Activated CD4-positive, alpha-beta T cell treated with anti-CD3 and anti-CD28 coated beads for 36 hours (primary cell): ENCODE results near the gene SERPINF2. TPM values are rescaled to one million over a fixed set of nuclear protein-coding genes. Genes with fewer than 3 reads are reported as not detected.
A peak's percentile ranks its signal among the peaks of the same experiment; 100 is the strongest.

Experiments used
- ATAC-seq: fragments of 200-7000 bp; cut with Tn5 transposase; one replicate; pipeline ENCODE4 v1.10.0; 2021; ENCODE audit warnings: mild to moderate bottlenecking, moderate library complexity
- CTCF ChIA-PET: fragments of 350-600 bp; sonication (Branson Sonifier 250); formaldehyde crosslinking; loops from one replicate; lab custom pipeline; 2021; ENCODE audit warnings: antibody characterized with exemption; lab: Charles Lee
- POLR2A ChIA-PET: fragments of 350-600 bp; sonication (Branson Sonifier 250); formaldehyde crosslinking; loops from one replicate; lab custom pipeline; 2021; ENCODE audit warnings: antibody characterized with exemption, inconsistent platforms; lab: Charles Lee
- DNase-seq: peaks from one replicate; pipeline ENCODE4 v3.0.0-alpha.2; 2020
- H3K27ac Mint-ChIP-seq: one replicate; pipeline ENCODE4 v1.8.0; 2021; ENCODE audit warnings: mixed read lengths
- H3K27me3 Mint-ChIP-seq: one replicate; pipeline ENCODE4 v1.8.0; 2021; ENCODE audit warnings: mixed read lengths
- H3K36me3 Mint-ChIP-seq: one replicate; pipeline ENCODE4 v1.8.0; 2021; ENCODE audit warnings: low read depth, mixed read lengths
- H3K4me1 Mint-ChIP-seq: one replicate; pipeline ENCODE4 v1.8.0; 2021; ENCODE audit warnings: mixed read lengths
- H3K4me3 Mint-ChIP-seq: one replicate; pipeline ENCODE4 v1.8.0; 2021; ENCODE audit warnings: mild to moderate bottlenecking, moderate library complexity, mixed read lengths
- H3K9me3 Mint-ChIP-seq: one replicate; pipeline ENCODE4 v1.8.0; 2021; ENCODE audit warnings: low read depth, mixed read lengths
- intact Hi-C, 2 experiments: fragments of 100-400 bp; cut with DNase I in 1 of 2; cut with micrococcal nuclease in 1 of 2; formaldehyde crosslinking; loops; one replicate each; pipeline versions ENCODE4 v1.14.2 to v1.15.1; 2022 to 2024; cut with DNase I, micrococcal nuclease
- total RNA-seq, 2 experiments: library from RNA; stranded (reverse); gene quantifications; one replicate each; pipeline ENCODE4 v1.2.3, GENCODE V29; 2021

The SERPINF2 gene
- total RNA-seq, 2 experiments from 2014 or later = 0.12 TPM; not detected in 1

DNA sequence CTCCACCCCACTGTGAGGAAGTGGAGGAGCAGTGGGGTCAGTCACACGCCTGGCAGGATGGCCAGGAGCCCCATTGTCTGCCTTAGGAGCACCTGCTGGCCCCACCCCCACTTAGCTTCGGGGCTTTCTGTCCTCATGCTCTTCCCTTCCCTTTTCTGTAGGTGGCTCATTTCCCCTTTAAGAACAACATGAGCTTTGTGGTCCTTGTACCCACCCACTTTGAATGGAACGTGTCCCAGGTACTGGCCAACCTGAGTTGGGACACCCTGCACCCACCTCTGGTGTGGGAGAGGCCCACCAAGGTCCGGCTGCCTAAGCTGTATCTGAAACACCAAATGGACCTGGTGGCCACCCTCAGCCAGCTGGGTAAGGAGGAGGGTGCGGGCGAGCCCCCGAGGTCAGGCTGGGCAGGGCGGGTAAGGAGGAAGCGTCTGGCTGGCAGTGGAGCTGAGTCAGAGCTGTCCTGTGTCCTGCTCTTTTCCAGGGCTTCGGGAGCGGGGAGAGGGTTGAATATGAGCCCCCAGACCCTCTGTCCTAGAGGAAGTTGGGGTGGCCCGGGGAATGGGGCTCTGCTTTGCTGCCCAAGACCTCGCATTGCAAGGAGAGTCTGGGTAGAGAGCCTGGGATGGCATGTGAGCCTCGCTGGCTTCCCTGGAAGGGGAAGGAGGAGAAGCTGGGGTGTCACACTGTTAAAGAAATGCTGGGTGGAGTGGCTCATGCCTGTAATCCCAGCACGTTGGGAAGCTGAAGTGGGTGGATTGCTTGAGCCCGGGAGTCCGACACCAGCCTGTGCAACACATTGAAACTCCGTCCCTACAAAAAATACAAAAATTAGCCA is 10.0 kb downstream of the SERPINF2 start:
- no peaks in the 10 kb centered on the region for H3K4me1 Mint-ChIP-seq
- DNase-seq (no peak), ATAC-seq (no peak)
- no peaks in the 10 kb centered on the region for H3K36me3 Mint-ChIP-seq
- ChIA-PET POLR2A (interaction anchor here (0.7 kb wide), 1 partner anchor 11 kb away, joined by 3 read pairs; no protein-coding TSS in a partner anchor), CTCF (no interaction called here)
- no peaks in the 10 kb centered on the region for H3K9me3 Mint-ChIP-seq
- H3K27ac Mint-ChIP-seq = no peak overlapping the region
- no peaks in the 10 kb centered on the region for H3K27me3 Mint-ChIP-seq
- intact Hi-C loops = no loop called here
- H3K4me3 Mint-ChIP-seq = no peak overlapping the region

DNA sequence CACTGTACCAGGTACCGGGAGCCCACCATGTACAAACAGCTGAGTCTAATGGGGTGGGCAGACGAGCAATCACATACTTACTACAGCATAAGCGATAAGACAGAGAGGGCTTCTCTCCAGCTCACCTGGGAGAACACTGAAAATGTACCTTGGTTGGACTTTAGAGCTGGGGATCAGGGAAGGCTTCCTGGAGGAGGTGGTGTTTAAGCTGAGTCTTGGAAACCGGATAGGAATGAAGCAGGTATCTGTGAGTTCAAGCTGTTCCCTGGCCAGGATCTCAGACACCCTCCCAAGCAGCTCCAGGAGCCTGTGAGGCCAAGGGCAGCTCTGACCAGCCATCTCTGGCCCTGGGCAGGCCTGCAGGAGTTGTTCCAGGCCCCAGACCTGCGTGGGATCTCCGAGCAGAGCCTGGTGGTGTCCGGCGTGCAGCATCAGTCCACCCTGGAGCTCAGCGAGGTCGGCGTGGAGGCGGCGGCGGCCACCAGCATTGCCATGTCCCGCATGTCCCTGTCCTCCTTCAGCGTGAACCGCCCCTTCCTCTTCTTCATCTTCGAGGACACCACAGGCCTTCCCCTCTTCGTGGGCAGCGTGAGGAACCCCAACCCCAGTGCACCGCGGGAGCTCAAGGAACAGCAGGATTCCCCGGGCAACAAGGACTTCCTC is 11.2 kb downstream of the SERPINF2 start:
- H3K4me3 Mint-ChIP-seq = no peak overlapping the region
- DNase-seq (no peak), ATAC-seq (no peak)
- POLR2A ChIA-PET = interaction anchor here (0.8 kb wide), 1 partner anchor 16 kb away, joined by 3 read pairs; no protein-coding TSS in a partner anchor
- H3K9me3 Mint-ChIP-seq = no peaks in the 10 kb centered on the region
- H3K27ac Mint-ChIP-seq = no peak overlapping the region
- H3K27me3 Mint-ChIP-seq = no peaks in the 10 kb centered on the region
- H3K36me3 Mint-ChIP-seq = no peaks in the 10 kb centered on the region
- H3K4me1 Mint-ChIP-seq = no peaks in the 10 kb centered on the region
- CTCF ChIA-PET = interaction anchor here (0.6 kb wide), 1 partner anchor 23 kb away, joined by 3 read pairs; no protein-coding TSS in a partner anchor
- intact Hi-C loops = no loop called here

- Mint-ChIP-seq H3K9me3 (no peaks in the 10 kb centered on the region), H3K4me1 (no peaks in the 10 kb centered on the region), H3K27ac (no peak overlapping the region), H3K27me3 (no peaks in the 10 kb centered on the region), H3K4me3 (no peak overlapping the region), H3K36me3 (no peaks in the 10 kb centered on the region)
- no peak for DNase-seq
- no peak for ATAC-seq
- ChIA-PET POLR2A (interaction anchor here (0.8 kb wide), 1 partner anchor 15 kb away, joined by 3 read pairs; no protein-coding TSS in a partner anchor), CTCF (interaction anchor here (0.6 to 0.7 kb wide), 2 partner anchors 23 to 85 kb away, joined by 3 read pairs; no protein-coding TSS in a partner anchor)
- intact Hi-C loops = no loop called here
Observed at GRCh38 chr17:1754430-1755112, 11.9 kb downstream of the SERPINF2 start.

DNA sequence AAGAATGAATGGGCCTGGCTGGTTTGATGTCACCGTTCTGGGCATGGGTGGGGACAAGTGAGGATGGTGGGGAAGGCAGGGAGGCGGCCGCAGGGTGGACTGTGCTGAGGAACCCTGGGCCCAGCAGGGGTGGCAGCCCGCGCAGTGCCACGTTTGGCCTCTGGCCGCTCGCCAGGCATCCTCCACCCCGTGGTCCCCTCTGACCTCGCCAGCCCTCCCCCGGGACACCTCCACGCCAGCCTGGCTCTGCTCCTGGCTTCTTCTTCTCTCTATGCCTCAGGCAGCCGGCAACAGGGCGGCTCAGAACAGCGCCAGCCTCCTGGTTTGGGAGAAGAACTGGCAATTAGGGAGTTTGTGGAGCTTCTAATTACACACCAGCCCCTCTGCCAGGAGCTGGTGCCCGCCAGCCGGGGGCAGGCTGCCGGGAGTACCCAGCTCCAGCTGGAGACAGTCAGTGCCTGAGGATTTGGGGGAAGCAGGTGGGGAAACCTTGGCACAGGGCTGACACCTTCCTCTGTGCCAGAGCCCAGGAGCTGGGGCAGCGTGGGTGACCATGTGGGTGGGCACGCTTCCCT is 12.7 kb downstream of the SERPINF2 start:
- ChIA-PET CTCF (interaction anchor here (0.7 kb wide), 1 partner anchor 86 kb away, joined by 3 read pairs; no protein-coding TSS in a partner anchor), POLR2A (interaction anchor here (0.6 kb wide), 1 partner anchor 9 kb away, joined by 3 read pairs; no protein-coding TSS in a partner anchor)
- no peak overlapping the region for H3K27ac Mint-ChIP-seq
- ATAC-seq = no peak
- no peak overlapping the region for H3K4me3 Mint-ChIP-seq
- DNase-seq = no peak
- H3K27me3 Mint-ChIP-seq = no peaks in the 10 kb centered on the region
- no peaks in the 10 kb centered on the region for H3K4me1 Mint-ChIP-seq
- no peaks in the 10 kb centered on the region for H3K36me3 Mint-ChIP-seq
- intact Hi-C loops = no loop called here
- no peaks in the 10 kb centered on the region for H3K9me3 Mint-ChIP-seq

DNA sequence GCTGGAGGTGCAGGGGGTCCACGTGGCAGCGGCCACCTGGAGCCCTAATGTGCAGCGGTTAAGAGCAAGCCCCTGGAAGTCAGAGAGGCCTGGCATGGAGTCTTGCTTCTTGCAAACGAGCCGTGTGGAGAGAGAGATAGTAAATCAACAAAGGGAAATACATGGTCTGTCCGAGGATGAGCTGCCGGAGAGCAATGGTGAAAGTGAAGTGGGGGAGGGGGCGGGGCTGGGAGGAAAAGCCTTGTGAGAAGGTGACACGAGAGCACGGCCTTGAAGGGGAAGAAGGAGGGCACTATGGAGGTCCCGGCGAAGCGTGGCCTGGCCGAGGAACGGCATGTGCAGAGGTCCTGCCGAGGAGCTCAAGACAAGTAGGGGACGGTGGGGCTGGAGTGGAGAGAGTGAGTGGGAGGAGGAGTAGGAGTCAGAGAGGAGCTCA is 13.2 kb downstream of the SERPINF2 start:
- H3K4me3 Mint-ChIP-seq = no peak overlapping the region
- H3K27me3 Mint-ChIP-seq = no peaks in the 10 kb centered on the region
- H3K4me1 Mint-ChIP-seq = no peaks in the 10 kb centered on the region
- no peaks in the 10 kb centered on the region for H3K9me3 Mint-ChIP-seq
- H3K27ac Mint-ChIP-seq = no peak overlapping the region
- DNase-seq (no peak), ATAC-seq (no peak)
- ChIA-PET POLR2A (interaction anchor here (0.6 kb wide), 1 partner anchor 8 kb away, joined by 3 read pairs; no protein-coding TSS in a partner anchor), CTCF (no interaction called here)
- no peaks in the 10 kb centered on the region for H3K36me3 Mint-ChIP-seq
- intact Hi-C loops = no loop called here

- no peaks in the 10 kb centered on the region for H3K36me3 Mint-ChIP-seq
- CTCF ChIA-PET = no interaction called here
- DNase-seq = no peak
Observed at GRCh38 chr17:1758807-1759206, 16.1 kb downstream of the SERPINF2 start.

GRCh38 chr17:1759529-1759928 is 16.9 kb downstream of the SERPINF2 start:
- H3K36me3 Mint-ChIP-seq = no peaks in the 10 kb centered on the region
- ChIA-PET POLR2A (no interaction called here), CTCF (no interaction called here)
- H3K27me3 Mint-ChIP-seq = no peaks in the 10 kb centered on the region
- peaks cover 30% of the 10 kb centered on the region for H3K4me1 Mint-ChIP-seq
- H3K4me3 Mint-ChIP-seq = no peak overlapping the region
- H3K27ac Mint-ChIP-seq = no peak overlapping the region
- ATAC-seq (no peak), DNase-seq (no peak)
- intact Hi-C loops = no loop called here
- no peaks in the 10 kb centered on the region for H3K9me3 Mint-ChIP-seq

More at GRCh38 chr17:1758807-1759206, 16.1 kb downstream of the SERPINF2 start:
- Mint-ChIP-seq H3K9me3 (no peaks in the 10 kb centered on the region), H3K4me3 (no peak overlapping the region), H3K27me3 (no peaks in the 10 kb centered on the region), H3K27ac (no peak overlapping the region), H3K4me1 (peaks cover 23% of the 10 kb centered on the region)
- intact Hi-C loops = no loop called here
- ATAC-seq = no peak
- POLR2A ChIA-PET = no interaction called here

DNA sequence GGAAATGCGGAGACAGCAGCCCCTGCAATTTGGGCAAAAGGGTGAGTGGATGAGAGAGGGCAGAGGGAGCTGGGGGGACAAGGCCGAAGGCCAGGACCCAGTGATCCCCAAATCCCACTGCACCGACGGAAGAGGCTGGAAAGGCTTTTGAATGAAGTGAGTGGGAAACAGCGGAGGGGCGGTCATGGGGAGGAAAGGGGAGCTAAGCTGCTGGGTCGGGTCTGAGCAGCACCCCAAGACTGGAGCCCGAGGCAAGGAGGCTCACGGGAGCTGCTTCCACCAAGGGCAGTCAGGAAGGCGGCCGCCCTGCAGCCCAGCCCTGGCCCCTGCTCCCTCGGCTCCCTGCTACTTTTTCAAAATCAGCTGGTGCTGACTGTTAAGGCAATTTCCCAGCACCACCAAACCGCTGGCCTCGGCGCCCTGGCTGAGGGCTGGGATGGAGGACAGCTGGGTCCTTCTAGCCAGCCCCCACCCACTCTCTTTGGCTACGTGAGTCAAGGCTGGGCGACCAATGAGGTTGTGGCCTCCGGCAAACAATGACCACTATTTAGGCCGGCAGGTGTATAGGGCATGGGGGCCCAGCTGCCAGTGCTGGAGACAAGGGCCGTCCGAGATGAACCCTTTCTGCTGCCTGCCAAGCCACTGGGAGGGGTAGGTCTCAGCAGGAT is 19.7 kb downstream of the SERPINF2 start:
- Mint-ChIP-seq H3K9me3 (no peaks in the 10 kb centered on the region), H3K36me3 (no peaks in the 10 kb centered on the region), H3K4me3 (no peak overlapping the region), H3K27ac (no peak overlapping the region), H3K27me3 (no peaks in the 10 kb centered on the region), H3K4me1 (peaks cover 33% of the 10 kb centered on the region)
- intact Hi-C loops = loop anchor here in 1 of 2 experiments (5.0 kb wide), 1 partner anchor 40 kb away; the partner anchor contains the start of gene WDR81
- ATAC-seq (no peak), DNase-seq (no peak)
- CTCF ChIA-PET = interaction anchor here (0.8 to 1.1 kb wide), 2 partner anchors 43 to 147 kb away, joined by 3 to 5 read pairs; no protein-coding TSS in a partner anchor
- POLR2A ChIA-PET = interaction anchor here (1.0 kb wide), 1 partner anchor 13 kb away, joined by 3 read pairs; no protein-coding TSS in a partner anchor

DNA sequence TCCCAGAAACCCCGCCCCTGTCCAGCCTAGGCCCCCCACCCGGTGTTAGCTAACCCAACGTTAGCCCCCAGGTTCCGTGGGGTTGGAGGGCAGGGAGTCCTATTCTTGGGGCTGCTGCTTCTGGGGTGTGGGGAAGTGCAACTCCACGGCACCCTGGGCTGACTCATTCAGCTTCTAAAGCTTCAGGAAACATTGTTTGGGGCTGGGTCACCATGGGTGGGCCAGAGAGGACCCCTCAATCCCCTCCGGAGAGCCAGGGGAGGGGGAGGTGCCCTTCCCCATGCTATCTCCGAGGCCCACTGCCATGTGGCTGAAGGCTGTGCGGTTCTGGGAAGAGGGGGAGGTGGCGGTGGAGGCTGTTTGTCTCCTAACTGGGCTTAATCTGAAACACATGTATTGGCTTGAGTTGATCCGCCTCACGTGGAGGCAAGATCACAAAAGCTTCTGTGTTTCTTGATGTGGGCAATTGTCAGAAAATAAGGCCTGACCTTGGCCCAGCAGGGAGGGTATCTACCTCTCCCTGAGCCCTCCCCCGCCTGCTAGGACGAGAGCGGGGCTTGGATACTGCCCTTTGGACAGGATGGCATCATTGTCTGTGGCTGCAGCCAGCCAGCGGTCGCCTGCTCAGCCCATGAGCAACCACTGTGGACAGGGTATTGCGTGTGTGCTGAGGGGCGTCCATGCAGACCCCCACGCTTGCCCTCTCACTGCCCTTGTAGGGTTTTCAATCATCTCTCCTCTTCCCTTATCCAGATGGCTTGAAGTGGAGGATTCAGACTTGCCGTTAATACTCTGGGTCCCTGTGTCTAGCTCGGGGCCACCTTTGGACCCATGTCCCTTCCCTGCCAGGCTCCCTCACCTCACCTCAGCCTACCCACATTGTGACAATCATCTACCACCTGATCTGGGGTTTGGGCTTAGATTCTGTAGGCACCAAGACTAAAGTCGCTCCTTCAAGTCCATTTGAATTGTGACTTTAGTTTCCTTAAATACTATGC is 20.5 kb downstream of the SERPINF2 start:
- DNase-seq (peak; percentile 28), ATAC-seq (peak; percentile 52)
- Mint-ChIP-seq H3K9me3 (no peaks in the 10 kb centered on the region), H3K27me3 (no peaks in the 10 kb centered on the region), H3K36me3 (no peaks in the 10 kb centered on the region), H3K4me3 (no peak overlapping the region), H3K27ac (peak overlapping the region; percentile 78), H3K4me1 (peaks cover 36% of the 10 kb centered on the region)
- POLR2A ChIA-PET = interaction anchor here (1.0 kb wide), 1 partner anchor 13 kb away, joined by 3 read pairs; no protein-coding TSS in a partner anchor
- intact Hi-C loops = loop anchor here in 1 of 2 experiments (5.0 kb wide), 1 partner anchor 41 kb away; the partner anchor contains the start of gene WDR81
- CTCF ChIA-PET = interaction anchor here (0.6 to 1.8 kb wide), 4 partner anchors 42 to 108 kb away, joined by 3 to 6 read pairs (median 3); no protein-coding TSS in a partner anchor
